ENCODE measurements around the gene PFKP. TPM values are rescaled to one million over a fixed set of nuclear protein-coding genes. Genes with fewer than 3 reads are reported as not detected.

The PFKP gene
- total RNA-seq, 1 donor from 2014 or later = 24.2 TPM

GRCh38 chr10:3129581-3130340, 62.4 kb downstream of the PFKP start:
- Mint-ChIP-seq H3K9me3 (ENCODE audit: unreplicated experiment) (peaks cover 2% of the 10 kb centered on the region), H3K27me3 (ENCODE audit: unreplicated experiment) (peaks cover 4% of the 10 kb centered on the region), H3K27ac (ENCODE audit: unreplicated experiment) (no peak overlapping the region), H3K4me3 (ENCODE audit: unreplicated experiment) (no peak overlapping the region), H3K4me1 (ENCODE audit: low read depth, unreplicated experiment) (peaks cover 18% of the 10 kb centered on the region), H3K36me3 (ENCODE audit: unreplicated experiment) (no peaks in the 10 kb centered on the region)
- no peak for DNase-seq
- no peak for TF ChIP-seq CTCF (IDR thresholded peaks at IDR 0.05; ENCODE audit: partially characterized antibody, unreplicated experiment)

GRCh38 chr10:3131098-3131497, 63.8 kb downstream of the PFKP start:
- Mint-ChIP-seq H3K9me3 (ENCODE audit: unreplicated experiment) (no peaks in the 10 kb centered on the region), H3K36me3 (ENCODE audit: unreplicated experiment) (no peaks in the 10 kb centered on the region), H3K27ac (ENCODE audit: unreplicated experiment) (no peak overlapping the region), H3K4me1 (ENCODE audit: low read depth, unreplicated experiment) (peaks cover 19% of the 10 kb centered on the region), H3K4me3 (ENCODE audit: unreplicated experiment) (no peak overlapping the region), H3K27me3 (ENCODE audit: unreplicated experiment) (no peaks in the 10 kb centered on the region)
- no peak for DNase-seq
- TF ChIP-seq CTCF (IDR thresholded peaks at IDR 0.05; ENCODE audit: partially characterized antibody, unreplicated experiment) = no peak

- Mint-ChIP-seq H3K4me3 (ENCODE audit: unreplicated experiment) (no peak overlapping the region), H3K27me3 (ENCODE audit: unreplicated experiment) (no peaks in the 10 kb centered on the region), H3K4me1 (ENCODE audit: low read depth, unreplicated experiment) (peaks cover 7% of the 10 kb centered on the region), H3K36me3 (ENCODE audit: unreplicated experiment) (no peaks in the 10 kb centered on the region), H3K9me3 (ENCODE audit: unreplicated experiment) (no peaks in the 10 kb centered on the region), H3K27ac (ENCODE audit: unreplicated experiment) (no peak overlapping the region)
- TF ChIP-seq CTCF (IDR thresholded peaks at IDR 0.05; ENCODE audit: partially characterized antibody, unreplicated experiment) = no peak
- no peak for DNase-seq
Observed at GRCh38 chr10:3132036-3133025, 65.0 kb downstream of the PFKP start.

- no peak overlapping the region for H3K4me3 Mint-ChIP-seq (ENCODE audit: unreplicated experiment)
- DNase-seq = no peak
- H3K27me3 Mint-ChIP-seq (ENCODE audit: unreplicated experiment) = no peaks in the 10 kb centered on the region
- TF ChIP-seq CTCF (IDR thresholded peaks at IDR 0.05; ENCODE audit: partially characterized antibody, unreplicated experiment) = no peak
- peaks cover 3% of the 10 kb centered on the region for H3K4me1 Mint-ChIP-seq (ENCODE audit: low read depth, unreplicated experiment)
- H3K27ac Mint-ChIP-seq (ENCODE audit: unreplicated experiment) = no peak overlapping the region
- peaks cover 1% of the 10 kb centered on the region for H3K9me3 Mint-ChIP-seq (ENCODE audit: unreplicated experiment)
- H3K36me3 Mint-ChIP-seq (ENCODE audit: unreplicated experiment) = no peaks in the 10 kb centered on the region
Observed at GRCh38 chr10:3133948-3134347, 66.6 kb downstream of the PFKP start.

Data from glutamatergic neuron (in vitro differentiated cells).